Measurements from ENCODE around the gene EPB41L1.

The EPB41L1 gene

GRCh38 chr20:36246401-36246800 lies 91.9 kb downstream of the EPB41L1 start:
- Histone ChIP-seq H3K9me3 (ENCODE audit: control insufficient read depth, low read length) (no peaks in the 10 kb centered on the region), H3K27me3 (replicated peaks; ENCODE audit: control insufficient read depth, insufficient read depth, low read length, poor library complexity, severe bottlenecking) (no peaks in the 10 kb centered on the region), H3K4me3 (ENCODE audit: insufficient read depth, low read depth, low read length, poor library complexity, severe bottlenecking) (no peak overlapping the region), H3K36me3 (ENCODE audit: control insufficient read depth, insufficient read depth, low read length) (peaks cover 73% of the 10 kb centered on the region), H3K27ac (ENCODE audit: insufficient read depth, low read length, poor library complexity, severe bottlenecking) (no peak overlapping the region), H3K4me1 (ENCODE audit: control insufficient read depth, insufficient read depth, low read length, poor library complexity, severe bottlenecking) (no peaks in the 10 kb centered on the region)
- no peak for DNase-seq

GRCh38 chr20:36248836-36249235 lies 94.3 kb downstream of the EPB41L1 start:
- H3K4me1 ChIP-seq (ENCODE audit: control insufficient read depth, insufficient read depth, low read length, poor library complexity, severe bottlenecking): no peaks in the 10 kb centered on the region
- H3K27me3 ChIP-seq (replicated peaks; ENCODE audit: control insufficient read depth, insufficient read depth, low read length, poor library complexity, severe bottlenecking): no peaks in the 10 kb centered on the region
- H3K36me3 ChIP-seq (ENCODE audit: control insufficient read depth, insufficient read depth, low read length): peaks cover 71% of the 10 kb centered on the region
- H3K4me3 ChIP-seq (ENCODE audit: insufficient read depth, low read depth, low read length, poor library complexity, severe bottlenecking): no peak overlapping the region
- no peak for DNase-seq
- no peaks in the 10 kb centered on the region for H3K9me3 ChIP-seq (ENCODE audit: control insufficient read depth, low read length)
- no peak overlapping the region for H3K27ac ChIP-seq (ENCODE audit: insufficient read depth, low read length, poor library complexity, severe bottlenecking)

GRCh38 chr20:36249450-36249849 lies 94.9 kb downstream of the EPB41L1 start:
- H3K27me3 ChIP-seq (replicated peaks; ENCODE audit: control insufficient read depth, insufficient read depth, low read length, poor library complexity, severe bottlenecking): no peaks in the 10 kb centered on the region
- H3K36me3 ChIP-seq (ENCODE audit: control insufficient read depth, insufficient read depth, low read length): peaks cover 65% of the 10 kb centered on the region
- H3K27ac ChIP-seq (ENCODE audit: insufficient read depth, low read length, poor library complexity, severe bottlenecking): no peak overlapping the region
- H3K4me3 ChIP-seq (ENCODE audit: insufficient read depth, low read depth, low read length, poor library complexity, severe bottlenecking): no peak overlapping the region
- no peak for DNase-seq
- H3K9me3 ChIP-seq (ENCODE audit: control insufficient read depth, low read length): no peaks in the 10 kb centered on the region
- H3K4me1 ChIP-seq (ENCODE audit: control insufficient read depth, insufficient read depth, low read length, poor library complexity, severe bottlenecking): no peaks in the 10 kb centered on the region

GRCh38 chr20:36251426-36251825 lies 96.9 kb downstream of the EPB41L1 start:
- DNase-seq: no peak
- Histone ChIP-seq H3K4me1 (ENCODE audit: control insufficient read depth, insufficient read depth, low read length, poor library complexity, severe bottlenecking) (no peaks in the 10 kb centered on the region), H3K27ac (ENCODE audit: insufficient read depth, low read length, poor library complexity, severe bottlenecking) (no peak overlapping the region), H3K36me3 (ENCODE audit: control insufficient read depth, insufficient read depth, low read length) (peaks cover 56% of the 10 kb centered on the region), H3K4me3 (ENCODE audit: insufficient read depth, low read depth, low read length, poor library complexity, severe bottlenecking) (no peak overlapping the region), H3K9me3 (ENCODE audit: control insufficient read depth, low read length) (no peaks in the 10 kb centered on the region), H3K27me3 (replicated peaks; ENCODE audit: control insufficient read depth, insufficient read depth, low read length, poor library complexity, severe bottlenecking) (no peaks in the 10 kb centered on the region)

GRCh38 chr20:36252511-36252910 lies 98.0 kb downstream of the EPB41L1 start:
- Histone ChIP-seq H3K36me3 (ENCODE audit: control insufficient read depth, insufficient read depth, low read length) (peaks cover 47% of the 10 kb centered on the region), H3K9me3 (ENCODE audit: control insufficient read depth, low read length) (no peaks in the 10 kb centered on the region), H3K27ac (ENCODE audit: insufficient read depth, low read length, poor library complexity, severe bottlenecking) (no peak overlapping the region), H3K27me3 (replicated peaks; ENCODE audit: control insufficient read depth, insufficient read depth, low read length, poor library complexity, severe bottlenecking) (no peaks in the 10 kb centered on the region), H3K4me3 (ENCODE audit: insufficient read depth, low read depth, low read length, poor library complexity, severe bottlenecking) (no peak overlapping the region), H3K4me1 (ENCODE audit: control insufficient read depth, insufficient read depth, low read length, poor library complexity, severe bottlenecking) (no peaks in the 10 kb centered on the region)
- DNase-seq: no peak

- Histone ChIP-seq H3K27ac (ENCODE audit: insufficient read depth, low read length, poor library complexity, severe bottlenecking) (no peak overlapping the region), H3K4me3 (ENCODE audit: insufficient read depth, low read depth, low read length, poor library complexity, severe bottlenecking) (no peak overlapping the region), H3K36me3 (ENCODE audit: control insufficient read depth, insufficient read depth, low read length) (peaks cover 42% of the 10 kb centered on the region), H3K4me1 (ENCODE audit: control insufficient read depth, insufficient read depth, low read length, poor library complexity, severe bottlenecking) (no peaks in the 10 kb centered on the region), H3K27me3 (replicated peaks; ENCODE audit: control insufficient read depth, insufficient read depth, low read length, poor library complexity, severe bottlenecking) (no peaks in the 10 kb centered on the region), H3K9me3 (ENCODE audit: control insufficient read depth, low read length) (no peaks in the 10 kb centered on the region)
- no peak for DNase-seq
Observed at GRCh38 chr20:36253036-36253435, 98.5 kb downstream of the EPB41L1 start.

GRCh38 chr20:36254076-36254475 lies 99.5 kb downstream of the EPB41L1 start:
- no peaks in the 10 kb centered on the region for H3K27me3 ChIP-seq (replicated peaks; ENCODE audit: control insufficient read depth, insufficient read depth, low read length, poor library complexity, severe bottlenecking)
- H3K4me1 ChIP-seq (ENCODE audit: control insufficient read depth, insufficient read depth, low read length, poor library complexity, severe bottlenecking): no peaks in the 10 kb centered on the region
- H3K27ac ChIP-seq (ENCODE audit: insufficient read depth, low read length, poor library complexity, severe bottlenecking): no peak overlapping the region
- no peaks in the 10 kb centered on the region for H3K9me3 ChIP-seq (ENCODE audit: control insufficient read depth, low read length)
- peaks cover 33% of the 10 kb centered on the region for H3K36me3 ChIP-seq (ENCODE audit: control insufficient read depth, insufficient read depth, low read length)
- no peak for DNase-seq
- no peak overlapping the region for H3K4me3 ChIP-seq (ENCODE audit: insufficient read depth, low read depth, low read length, poor library complexity, severe bottlenecking)

- H3K27ac ChIP-seq (ENCODE audit: insufficient read depth, low read length, poor library complexity, severe bottlenecking): no peak overlapping the region
- H3K4me1 ChIP-seq (ENCODE audit: control insufficient read depth, insufficient read depth, low read length, poor library complexity, severe bottlenecking): no peaks in the 10 kb centered on the region
- no peak for DNase-seq
- no peaks in the 10 kb centered on the region for H3K27me3 ChIP-seq (replicated peaks; ENCODE audit: control insufficient read depth, insufficient read depth, low read length, poor library complexity, severe bottlenecking)
- H3K9me3 ChIP-seq (ENCODE audit: control insufficient read depth, low read length): no peaks in the 10 kb centered on the region
- H3K36me3 ChIP-seq (ENCODE audit: control insufficient read depth, insufficient read depth, low read length): peaks cover 25% of the 10 kb centered on the region
- H3K4me3 ChIP-seq (ENCODE audit: insufficient read depth, low read depth, low read length, poor library complexity, severe bottlenecking): no peak overlapping the region
Observed at GRCh38 chr20:36255445-36255844, 100.9 kb downstream of the EPB41L1 start.

GRCh38 chr20:36259177-36260061 lies 104.9 kb downstream of the EPB41L1 start:
- Histone ChIP-seq H3K4me3 (ENCODE audit: insufficient read depth, low read depth, low read length, poor library complexity, severe bottlenecking) (no peak overlapping the region), H3K27ac (ENCODE audit: insufficient read depth, low read length, poor library complexity, severe bottlenecking) (no peak overlapping the region), H3K9me3 (ENCODE audit: control insufficient read depth, low read length) (no peaks in the 10 kb centered on the region), H3K36me3 (ENCODE audit: control insufficient read depth, insufficient read depth, low read length) (peaks cover 12% of the 10 kb centered on the region), H3K27me3 (replicated peaks; ENCODE audit: control insufficient read depth, insufficient read depth, low read length, poor library complexity, severe bottlenecking) (no peaks in the 10 kb centered on the region), H3K4me1 (ENCODE audit: control insufficient read depth, insufficient read depth, low read length, poor library complexity, severe bottlenecking) (no peaks in the 10 kb centered on the region)
- no peak for DNase-seq

- Histone ChIP-seq H3K27ac (ENCODE audit: insufficient read depth, low read length, poor library complexity, severe bottlenecking) (no peak overlapping the region), H3K9me3 (ENCODE audit: control insufficient read depth, low read length) (no peaks in the 10 kb centered on the region), H3K4me3 (ENCODE audit: insufficient read depth, low read depth, low read length, poor library complexity, severe bottlenecking) (no peak overlapping the region), H3K27me3 (replicated peaks; ENCODE audit: control insufficient read depth, insufficient read depth, low read length, poor library complexity, severe bottlenecking) (no peaks in the 10 kb centered on the region), H3K4me1 (ENCODE audit: control insufficient read depth, insufficient read depth, low read length, poor library complexity, severe bottlenecking) (no peaks in the 10 kb centered on the region), H3K36me3 (ENCODE audit: control insufficient read depth, insufficient read depth, low read length) (peaks cover 12% of the 10 kb centered on the region)
- no peak for DNase-seq
Observed at GRCh38 chr20:36260316-36260715, 105.8 kb downstream of the EPB41L1 start.
